Stimulated activated CD8-positive, alpha-beta memory T cell treated with anti-CD3 and anti-CD28 coated beads, Interleukin-15, amount 100 ng/mL, for 4 hours (primary cell): Measurements from ENCODE around the gene FKBP11.

ENCODE experiments used
- DNase-seq, 2 donors: peaks; one replicate each; pipeline ENCODE4 v3.0.0-alpha.2; 2020; ENCODE audit warnings: low read depth in 2 of 2

FKBP11 gene

DNA sequence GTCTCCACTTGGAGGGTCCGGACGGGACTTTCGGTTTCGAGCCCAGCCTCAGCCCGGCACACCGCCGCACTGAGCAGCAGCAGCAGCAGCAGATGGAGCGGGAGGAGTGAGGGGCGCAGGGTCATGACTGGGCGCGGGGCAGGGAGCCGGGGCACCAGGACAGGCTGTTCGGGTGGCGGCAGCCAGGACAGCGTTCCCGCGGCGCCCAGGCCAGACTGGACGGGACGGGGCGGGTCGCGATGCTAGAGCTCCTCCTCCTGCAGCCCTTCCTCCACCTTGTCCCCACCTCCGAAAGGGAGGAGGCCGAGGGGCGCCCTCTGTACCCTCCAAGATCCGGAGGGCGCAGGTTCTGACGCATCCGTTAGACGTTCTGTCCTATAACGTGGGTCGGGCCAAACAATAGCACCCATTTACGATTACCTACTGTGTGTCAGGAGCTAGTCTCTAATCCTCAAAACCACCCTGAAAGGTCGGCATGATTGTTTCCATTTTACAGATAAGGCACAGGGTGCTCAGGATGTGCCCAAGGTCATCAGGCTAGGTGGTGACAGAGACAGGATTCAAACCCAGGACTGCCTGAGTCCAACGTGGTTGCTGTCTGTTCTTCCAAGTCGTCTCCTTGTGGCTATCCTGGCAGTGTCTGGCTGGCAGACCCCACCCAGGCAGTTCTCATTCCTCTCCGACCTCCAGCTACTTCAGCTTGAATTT, at the start of gene FKBP11:
TSS of gene FKBP11 (minus strand) at position 189 of the 708 bp plus-strand sequence. CDS start at position 125, 64 bp downstream.
- DNase-seq, result peak; percentile 65 to 80

DNA sequence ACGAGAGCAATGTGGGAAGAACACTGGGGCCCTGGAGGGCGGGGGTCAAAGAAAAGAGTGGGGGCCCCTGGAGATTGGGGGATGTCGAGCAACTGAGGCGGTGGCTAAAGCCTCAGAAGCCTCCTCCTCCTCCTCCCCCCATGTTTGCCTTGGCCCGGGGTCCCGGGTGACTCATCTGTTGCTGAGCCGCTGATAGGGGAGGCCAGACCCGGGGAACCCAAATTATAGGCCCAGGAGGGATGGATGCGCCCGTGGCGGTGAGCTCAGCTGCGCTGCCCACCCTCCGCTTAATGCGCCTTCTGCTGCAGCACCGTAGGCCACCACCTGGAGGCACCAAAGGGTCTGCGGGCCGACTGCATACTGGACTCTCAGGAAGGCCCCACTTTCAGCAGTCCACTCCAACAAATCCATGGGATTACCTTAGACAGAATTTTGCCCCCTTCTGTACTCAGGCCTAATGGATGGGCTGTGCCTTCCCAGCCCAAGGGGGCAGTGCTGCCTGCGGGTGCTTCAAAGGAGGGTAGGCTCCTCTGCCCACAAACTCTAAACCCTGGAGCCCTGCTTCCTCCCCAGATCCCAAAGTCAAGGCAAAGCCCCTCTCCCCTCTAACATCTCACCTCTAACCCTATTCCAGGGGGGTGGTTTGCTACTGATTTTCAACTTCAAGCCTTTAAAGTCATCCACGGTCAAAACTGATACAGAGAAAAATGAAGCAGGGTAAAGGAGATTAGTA, 48.8 kb upstream of the FKBP11 start:
- no peak for DNase-seq

DNA sequence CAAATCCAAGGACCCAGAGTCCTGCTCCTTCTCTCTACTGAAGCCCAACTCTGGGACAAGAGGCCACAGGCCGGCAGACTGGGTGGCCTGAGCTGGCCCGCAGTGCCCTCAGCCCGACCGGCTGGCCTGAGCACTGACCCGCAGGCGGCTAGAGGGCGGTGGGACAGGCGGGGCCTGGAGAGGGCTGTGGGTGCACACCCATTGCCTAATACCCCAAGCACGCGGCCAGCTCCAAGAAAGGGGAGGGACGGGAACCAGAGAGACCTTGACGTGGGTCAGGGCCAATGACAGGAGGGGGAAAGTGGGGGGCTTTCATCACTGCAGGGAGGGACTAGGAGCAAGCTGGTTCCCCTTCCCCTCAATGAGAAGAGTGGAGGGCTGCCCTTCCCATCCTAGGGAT, 48.2 kb upstream of the FKBP11 start:
- no peak for DNase-seq

DNA sequence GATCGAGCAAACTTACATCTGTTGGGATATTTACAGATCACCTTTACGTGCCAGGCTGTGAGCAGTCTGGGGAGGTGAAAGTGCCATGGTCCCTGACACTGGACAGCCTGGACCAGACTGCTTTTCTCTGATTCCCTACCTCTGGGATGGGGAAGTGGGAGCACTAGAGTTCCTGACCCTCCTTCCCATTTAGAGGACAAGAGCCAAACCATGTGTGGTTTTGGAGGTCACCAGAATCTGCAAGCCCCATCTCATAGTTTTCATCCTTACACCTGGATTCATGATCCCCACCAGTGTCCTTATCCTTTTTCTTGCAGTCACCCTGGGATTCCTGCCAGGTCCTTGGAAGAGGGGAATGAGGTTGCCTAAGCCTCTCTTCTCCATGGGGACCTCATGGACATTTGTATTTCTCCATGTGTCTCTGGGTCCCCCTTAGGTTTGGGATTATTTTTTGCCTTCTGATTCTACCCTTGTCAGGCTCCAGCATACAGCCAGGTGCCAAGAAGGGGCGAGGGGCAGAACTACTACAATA, 47.7 kb upstream of the FKBP11 start:
- DNase-seq, result no peak

DNA sequence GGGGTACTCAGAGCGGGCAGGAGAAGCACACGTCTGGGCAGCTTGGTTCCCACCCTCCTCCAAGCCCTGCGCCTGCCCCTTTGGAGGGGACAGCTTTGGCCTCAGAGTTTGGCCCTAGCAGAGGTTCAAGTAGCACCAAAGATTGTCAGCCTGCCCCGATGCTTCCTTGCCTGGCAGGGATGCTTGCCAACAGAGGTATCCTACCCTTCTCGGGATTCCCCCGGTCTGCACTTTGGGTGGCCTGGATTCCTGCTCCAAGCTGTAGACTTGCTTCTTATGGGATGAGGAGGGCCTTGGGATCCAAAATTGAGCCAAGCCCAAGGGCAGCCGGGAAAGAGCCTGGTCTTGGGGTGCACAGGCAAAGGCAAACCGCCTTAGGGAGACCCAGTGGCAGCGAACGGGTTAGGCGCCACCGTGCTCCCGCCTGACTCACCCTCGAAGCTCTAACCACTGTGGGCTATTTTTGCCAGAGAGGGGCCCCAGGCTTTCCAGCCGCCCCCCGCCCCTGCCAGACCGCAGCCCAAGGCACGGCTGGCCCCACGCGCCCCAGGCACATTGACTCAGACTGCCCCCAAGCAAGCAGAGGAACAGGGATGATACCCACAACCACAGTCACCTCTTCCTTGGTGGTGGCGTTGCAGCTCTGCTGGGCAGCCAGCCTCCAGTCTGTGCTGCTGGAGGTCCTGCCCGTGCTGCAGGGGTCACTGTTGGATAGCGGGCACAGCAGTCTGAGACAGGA, 47.1 kb upstream of the FKBP11 start:
- DNase-seq, result no peak

DNA sequence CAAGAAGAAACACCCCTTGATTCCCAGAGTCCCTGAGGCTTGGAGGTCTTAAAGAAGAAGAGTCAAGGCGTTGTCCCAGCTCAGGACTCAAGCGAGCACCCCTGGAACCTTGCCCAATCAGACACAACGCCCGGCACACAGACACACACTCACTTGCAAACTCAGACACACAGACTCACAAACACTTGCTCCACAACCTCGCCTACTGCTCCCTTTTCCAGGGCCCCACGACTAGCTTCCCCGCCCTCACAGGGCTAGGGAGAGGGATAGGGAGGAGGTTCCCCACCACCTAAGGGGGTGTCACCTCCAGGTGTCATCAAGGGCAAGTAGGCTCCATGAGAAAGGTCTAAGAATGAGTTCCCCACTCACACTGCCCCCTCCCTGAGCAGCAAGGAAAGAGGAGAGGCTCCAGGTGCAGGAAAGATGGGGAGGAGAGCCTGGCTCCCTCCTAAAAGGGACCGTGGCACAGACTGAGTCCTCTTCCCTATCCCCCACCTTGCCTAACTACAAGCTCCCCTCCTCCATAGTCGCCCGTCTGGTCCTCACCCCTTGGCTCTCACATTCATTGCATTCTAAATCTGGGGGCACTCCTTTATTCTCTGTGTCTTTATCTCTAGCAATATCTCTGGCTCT, 45.5 kb upstream of the FKBP11 start:
- DNase-seq, result no peak

DNA sequence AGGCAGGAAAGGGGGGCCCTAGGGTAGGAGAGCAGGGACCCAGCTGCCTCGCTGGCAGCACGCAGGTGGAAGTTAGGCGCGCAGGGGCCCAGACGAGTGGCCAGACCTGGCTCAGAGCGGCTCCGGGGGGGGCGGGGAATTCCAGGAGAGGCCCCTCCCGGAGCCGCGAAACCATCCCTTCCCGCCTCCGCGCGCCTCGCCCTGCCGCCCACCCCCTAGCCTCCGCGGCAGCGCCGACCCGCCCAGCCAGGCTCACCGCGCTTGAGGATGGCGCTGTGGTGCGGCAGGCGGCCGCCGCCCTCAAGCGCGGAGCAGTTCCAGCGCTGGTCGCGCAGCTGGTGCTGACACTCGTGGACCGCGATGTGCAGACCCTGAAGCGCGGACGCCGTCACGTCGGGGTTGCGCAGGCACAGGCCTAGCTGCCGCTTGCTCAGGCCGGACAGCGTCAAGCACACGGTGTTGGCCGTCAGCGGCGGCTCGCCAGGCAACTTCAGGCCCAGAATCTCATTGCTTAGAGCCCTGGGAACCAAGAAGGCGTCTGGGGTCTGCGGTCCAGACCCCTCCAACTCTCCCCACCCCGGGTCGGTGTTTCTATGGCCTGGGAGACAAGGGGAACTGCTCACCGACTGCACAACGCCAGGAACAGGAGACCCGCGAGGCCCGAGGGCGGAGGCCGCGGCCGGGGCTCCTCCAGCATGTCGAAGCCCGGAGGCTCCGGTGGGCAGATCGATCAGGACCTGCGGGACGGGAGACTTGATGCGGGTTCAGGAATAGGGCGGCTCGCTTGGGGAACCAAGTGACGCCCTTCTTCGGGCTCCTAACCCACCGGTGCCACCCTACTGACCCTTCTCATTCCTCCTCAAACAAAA, 44.8 kb upstream of the FKBP11 start:
- no peak for DNase-seq

DNA sequence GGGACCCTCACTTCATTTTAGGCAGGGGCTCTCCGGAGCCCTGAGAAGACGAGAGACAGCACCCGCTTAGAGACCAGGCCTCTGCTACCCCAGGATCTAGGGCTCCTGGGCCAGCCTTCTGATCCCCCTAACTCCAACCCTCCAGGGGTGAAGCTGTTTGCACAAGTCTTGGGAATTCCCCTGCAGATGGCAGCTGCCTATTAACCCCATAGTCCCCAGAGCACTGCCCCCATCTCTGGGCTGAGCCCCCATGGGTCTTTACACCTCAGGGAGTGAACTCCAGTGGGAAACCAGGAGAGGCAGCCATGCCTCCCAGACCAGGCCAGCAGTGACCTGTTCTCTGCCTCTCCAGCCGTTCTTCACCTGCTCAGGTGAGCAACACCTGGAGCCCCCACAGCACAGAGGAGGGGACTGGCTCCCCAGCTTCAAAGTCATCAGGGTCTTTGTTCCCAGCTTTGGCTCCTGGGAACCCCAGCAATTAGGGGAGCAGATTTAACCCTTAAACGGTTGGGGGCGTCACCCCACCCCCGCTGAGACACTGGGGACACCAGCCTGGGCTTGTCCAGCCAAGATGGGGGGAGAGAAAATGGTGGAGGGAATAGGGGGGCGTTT, 44.0 kb upstream of the FKBP11 start:
- DNase-seq, result no peak

DNA sequence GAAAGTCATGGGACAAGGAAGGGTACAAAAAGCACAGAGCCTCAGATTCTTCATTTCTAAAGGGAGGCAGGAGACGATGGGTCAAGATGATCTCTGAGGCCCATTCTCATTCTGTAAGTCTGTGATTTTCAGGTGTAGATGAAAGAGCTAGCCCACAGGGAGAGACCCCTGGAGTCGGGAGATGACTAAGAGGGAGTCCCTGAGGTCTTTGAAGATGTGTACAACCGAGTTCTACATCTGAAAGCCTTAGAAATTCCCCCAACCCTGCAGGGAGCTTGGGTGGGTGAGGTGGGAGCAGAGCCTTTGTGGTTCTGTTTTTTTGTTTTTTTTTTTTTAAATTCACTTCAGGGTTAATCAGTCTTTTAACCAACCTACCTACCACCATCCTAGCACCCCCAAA, 43.2 kb upstream of the FKBP11 start:
- DNase-seq, result no peak

DNA sequence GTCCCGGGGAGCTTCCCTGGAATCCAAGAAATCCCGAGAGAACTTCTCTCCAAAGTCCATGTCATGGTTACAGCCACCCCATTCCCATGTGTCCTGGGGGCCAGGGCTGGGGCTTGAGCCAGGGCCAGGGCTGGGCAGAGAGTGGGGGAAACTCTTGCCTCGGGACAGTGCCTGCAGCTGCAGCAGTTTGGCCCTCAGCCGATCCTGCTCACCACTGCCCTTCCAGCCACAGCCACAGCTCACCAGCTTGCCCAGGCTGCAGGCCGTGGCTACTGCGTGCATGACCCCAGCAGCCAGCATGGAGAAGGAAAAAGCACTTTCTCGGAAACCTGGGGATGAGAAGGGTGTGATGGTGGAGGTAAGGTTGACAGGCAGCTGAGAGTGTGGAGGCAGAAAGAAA, 42.7 kb upstream of the FKBP11 start:
- no peak for DNase-seq

DNA sequence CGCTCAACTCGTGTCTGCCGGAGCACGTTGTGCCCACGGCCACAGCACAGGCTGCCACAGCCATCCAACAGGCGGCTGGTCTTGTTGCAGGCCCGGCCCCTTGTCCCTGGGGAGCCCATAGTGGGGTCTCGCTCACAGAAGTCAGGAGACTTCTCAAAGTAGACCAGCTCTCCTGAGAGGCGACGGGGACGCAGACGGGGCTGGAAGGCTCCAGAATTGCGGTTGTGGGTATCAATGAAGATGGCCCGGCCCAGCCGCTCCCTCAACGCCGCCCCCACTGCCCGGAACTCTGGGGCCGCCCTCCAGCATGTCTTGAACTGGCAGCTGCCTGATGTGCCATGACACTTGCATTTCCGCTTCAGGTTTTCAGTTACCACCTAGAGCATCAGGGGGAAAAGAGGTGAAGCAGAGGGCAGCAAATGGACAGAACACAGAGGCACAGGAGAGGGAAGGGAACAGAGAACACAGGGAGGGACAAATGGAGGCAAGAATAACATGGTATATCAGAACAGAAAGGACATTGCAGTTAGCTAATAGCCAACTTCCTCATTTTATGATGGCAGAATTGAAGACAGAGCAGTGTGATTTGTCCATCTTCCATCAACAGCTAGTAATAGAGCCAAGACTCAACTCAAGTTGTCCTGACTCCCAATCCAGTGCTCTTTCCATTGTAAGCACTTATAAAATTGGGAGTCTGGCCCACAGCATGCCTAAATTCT, 41.0 kb upstream of the FKBP11 start:
- DNase-seq, result no peak

DNA sequence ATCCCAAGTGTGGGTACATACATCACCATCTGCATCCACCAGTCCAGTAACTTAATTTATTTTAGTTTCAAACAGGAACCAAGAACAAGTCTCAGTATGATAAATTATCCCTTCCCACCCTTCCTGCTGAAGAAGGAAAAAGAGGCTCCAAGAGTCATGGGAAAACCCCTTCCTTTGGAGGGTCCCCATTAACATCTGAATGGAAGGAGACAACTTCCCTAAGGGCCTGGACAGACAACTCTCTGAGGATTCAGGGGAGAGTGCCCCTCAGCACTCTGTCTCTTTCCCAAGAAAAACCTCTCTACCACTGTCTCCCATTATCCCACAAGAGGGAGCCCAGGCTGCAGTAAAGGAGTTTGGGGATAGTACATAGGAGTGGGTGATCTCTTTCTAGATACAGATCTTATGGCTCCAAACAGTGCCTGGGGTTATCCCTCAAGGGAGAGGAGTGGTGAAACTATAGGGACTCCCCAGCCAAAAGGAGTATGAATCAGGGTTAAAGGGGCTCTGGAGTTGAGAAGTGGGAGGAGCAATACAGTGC, 40.1 kb upstream of the FKBP11 start:
- DNase-seq, result no peak

DNA sequence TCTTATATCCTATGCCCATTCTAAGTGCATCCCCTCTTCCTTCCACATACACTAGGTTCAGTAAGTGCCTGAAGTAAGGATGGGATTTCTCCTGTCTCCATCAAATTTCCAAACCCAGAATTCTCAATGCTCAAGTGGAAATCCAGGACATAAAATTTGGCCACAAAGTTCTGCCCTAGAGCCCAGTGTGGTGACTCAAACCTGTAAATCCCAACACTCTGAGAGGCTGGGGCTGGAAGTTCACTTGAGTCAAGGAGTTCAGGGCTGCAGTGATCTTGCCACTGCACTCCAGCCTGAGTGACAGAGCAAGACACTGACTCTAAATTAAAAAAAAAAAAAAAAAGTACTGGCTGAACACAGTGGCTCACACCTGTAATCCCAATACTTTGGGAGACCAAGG, 36.5 kb upstream of the FKBP11 start:
- no peak for DNase-seq

DNA sequence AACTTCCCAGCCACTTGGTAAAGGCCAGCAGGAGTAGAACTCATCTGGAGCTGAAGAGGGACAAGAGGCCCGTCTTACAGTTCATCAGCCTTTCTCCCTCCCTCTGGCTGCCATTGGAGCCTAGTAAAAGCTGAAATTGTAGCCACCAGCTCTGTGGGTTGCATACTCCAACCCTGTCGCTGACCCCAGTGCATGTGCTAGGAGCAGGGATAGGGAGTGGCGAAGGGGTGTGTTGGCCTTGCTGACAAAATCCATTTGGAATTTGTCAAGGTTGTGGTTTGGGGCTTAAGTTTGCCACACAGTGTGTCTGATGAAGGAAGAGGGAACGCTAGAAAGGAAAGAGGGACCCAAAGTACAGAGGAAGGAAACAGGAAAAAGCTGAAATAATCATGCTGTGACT, 36.0 kb upstream of the FKBP11 start:
- no peak for DNase-seq

DNA sequence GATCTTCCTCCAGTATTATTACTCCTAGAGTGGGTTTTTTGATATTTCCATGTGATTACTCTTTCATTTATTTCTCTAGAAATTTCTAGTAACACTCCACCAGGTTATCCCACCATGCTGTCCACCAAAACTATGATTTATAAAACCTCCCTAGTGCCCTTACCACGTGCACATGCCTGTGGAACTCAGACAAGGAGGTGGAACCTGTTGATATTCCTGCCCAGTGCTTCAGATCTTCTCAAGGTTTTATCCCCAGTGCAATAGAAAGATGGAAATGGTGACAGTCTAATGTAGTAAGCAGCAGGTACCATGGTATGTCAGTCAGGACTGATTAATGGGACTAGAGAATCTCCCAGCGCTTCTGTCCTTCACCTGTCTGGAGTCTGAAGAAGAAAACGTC, 35.5 kb upstream of the FKBP11 start:
- no peak for DNase-seq

DNA sequence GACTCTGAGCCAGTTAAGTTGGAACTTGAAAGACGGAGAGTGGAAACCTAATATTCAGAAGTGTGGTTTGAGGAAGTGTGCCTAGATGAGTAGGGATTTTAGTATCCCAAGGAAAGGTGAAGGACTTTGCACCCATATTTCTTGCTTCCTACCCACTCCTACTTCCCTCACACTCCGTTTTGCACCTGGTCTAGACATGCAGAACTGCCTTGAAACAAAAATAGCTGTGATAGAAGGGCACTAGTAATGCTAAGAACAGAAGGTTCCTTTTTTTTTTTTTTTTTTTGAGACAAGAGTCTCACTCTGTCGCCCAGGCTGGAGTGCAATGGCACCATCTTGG, 32.7 kb upstream of the FKBP11 start:
- no peak for DNase-seq

DNA sequence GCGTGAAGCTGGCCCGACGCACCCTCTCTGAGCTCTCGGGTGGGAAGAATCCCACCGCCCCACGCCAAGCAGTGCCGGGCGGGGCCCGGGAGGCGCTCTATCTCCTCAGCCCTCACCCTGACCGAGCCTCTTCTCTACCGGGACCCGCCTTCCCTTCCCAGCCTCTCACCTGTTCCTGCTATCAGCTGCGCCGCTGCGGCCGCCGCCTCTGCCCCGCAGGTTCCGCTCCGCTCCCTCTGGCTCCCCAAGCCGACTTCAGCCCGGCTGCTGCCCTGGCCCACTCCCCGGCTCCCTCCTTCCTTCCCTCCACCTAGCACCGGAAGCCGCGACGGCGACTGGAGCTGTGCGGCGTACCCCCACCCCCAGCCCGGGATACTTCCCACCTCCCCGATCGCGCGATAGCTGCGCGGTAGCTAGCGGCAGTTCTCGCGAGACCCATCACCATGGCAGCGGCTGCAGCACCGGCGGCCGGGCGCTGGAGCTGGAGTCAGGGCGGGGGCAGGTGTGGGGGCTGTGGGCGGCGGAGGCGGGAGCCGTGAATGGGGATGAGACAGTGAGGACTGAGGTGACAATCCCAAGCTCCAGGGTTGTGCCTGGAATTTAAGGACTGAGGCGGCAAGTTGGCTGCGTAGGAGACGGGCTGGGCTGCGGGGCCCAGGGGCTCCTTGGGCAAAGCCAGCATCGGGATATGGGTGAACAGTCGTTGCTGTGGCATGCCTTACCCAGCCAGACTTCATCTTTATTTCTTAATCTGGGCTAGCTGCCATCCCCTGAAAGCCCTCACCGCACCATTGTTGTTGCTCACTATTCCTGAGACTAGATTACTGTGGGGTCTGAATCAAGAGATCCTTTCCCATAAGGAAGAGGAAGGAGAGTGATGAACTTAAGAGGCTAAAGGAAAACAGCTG, 32.1 kb upstream of the FKBP11 start, which contains the start of gene ARF3:
TSS of gene ARF3 (minus strand) at position 347 of the 908 bp plus-strand sequence. CDS start 16,392 bp downstream, outside the sequence.
- peak; percentile 78 to 82 for DNase-seq

DNA sequence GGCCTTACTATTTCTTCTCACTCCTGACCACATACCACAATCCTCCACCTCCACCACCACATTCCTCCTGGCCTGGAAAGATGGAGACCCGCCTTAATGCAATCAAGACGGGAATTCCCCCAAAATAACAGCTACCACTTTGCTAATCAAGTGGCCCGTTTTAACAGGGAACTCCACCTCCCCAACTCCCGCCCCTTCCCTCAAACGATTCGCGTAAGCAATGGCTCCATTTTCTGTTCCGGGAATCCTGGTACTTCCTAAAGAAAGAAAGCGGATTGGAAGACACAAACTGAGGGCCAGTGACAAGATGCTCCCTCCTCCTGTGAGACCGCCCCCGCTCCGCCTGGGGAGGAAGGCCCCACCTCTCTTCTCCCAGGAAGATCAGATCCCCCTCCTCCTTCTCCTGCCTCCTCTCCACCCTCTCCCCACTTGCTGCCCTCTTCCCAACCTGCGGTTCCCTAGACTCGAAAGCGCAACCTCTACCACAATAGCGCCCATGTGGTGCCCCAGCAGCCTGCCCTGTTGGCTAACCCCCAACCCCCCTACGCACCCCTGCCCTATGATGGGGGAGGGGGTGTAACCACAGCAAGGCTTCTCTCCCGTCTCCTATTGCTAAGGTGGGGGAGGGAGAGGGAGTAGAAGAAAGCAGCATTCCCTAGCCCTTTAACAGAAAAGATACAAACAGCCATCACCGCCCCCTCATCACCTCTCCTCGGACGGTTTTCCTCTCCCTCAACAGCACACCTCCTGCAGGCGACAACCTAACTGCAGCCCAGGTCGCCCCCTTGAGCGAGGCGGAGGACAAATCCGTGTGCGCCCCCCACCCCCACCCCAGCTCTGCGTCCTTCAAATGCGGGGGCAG, 31.2 kb upstream of the FKBP11 start:
- DNase-seq, result no peak
